BE2C (cell line): Measurements from ENCODE around the gene TLR4.

Source experiments
- DNase-seq: peaks from one replicate; pipeline ENCODE4 v3.0.0-alpha.2; 2020
- H3K27me3 ChIP-seq: fragments of 250-450 bp; sonication (Bioruptor Pico); 2 replicates; pipeline ENCODE4 v1.5.1; 2020; ENCODE audit warnings: mild to moderate bottlenecking
- H3K36me3 ChIP-seq: fragments of 250-450 bp; sonication (Bioruptor Pico); 2 replicates; pipeline ENCODE4 v1.5.1; 2020; ENCODE audit warnings: mild to moderate bottlenecking
- H3K4me1 ChIP-seq: fragments of 250-450 bp; sonication (Bioruptor Pico); 2 replicates; pipeline ENCODE4 v1.5.1; 2020
- H3K4me3 ChIP-seq: 2 replicates; pipeline ENCODE4 v1.5.1; 2011; ENCODE audit warnings: low read depth, low read length
- H3K9me3 ChIP-seq: fragments of 250-450 bp; sonication (Bioruptor Pico); 2 replicates; pipeline ENCODE4 v1.5.1; 2020
- CTCF ChIP-seq: IDR thresholded peaks from 2 replicates; pipeline ENCODE4 v1.5.1; 2012; ENCODE audit warnings: mild to moderate bottlenecking, low read depth, low read length

Gene TLR4

GRCh38 chr9:117687532-117687931, 16.7 kb upstream of the TLR4 start:
- Histone ChIP-seq H3K4me3 (no peak overlapping the region), H3K9me3 (no peaks in the 10 kb centered on the region), H3K27me3 (peaks cover 16% of the 10 kb centered on the region), H3K4me1 (no peaks in the 10 kb centered on the region), H3K36me3 (no peaks in the 10 kb centered on the region)
- no peak for DNase-seq
- TF ChIP-seq CTCF: no peak

- H3K36me3 ChIP-seq: no peaks in the 10 kb centered on the region
- no peak for DNase-seq
Measured at GRCh38 chr9:117691367-117691766, 12.8 kb upstream of the TLR4 start.

GRCh38 chr9:117696154-117696553, 8.0 kb upstream of the TLR4 start:
- no peaks in the 10 kb centered on the region for H3K4me1 ChIP-seq
- no peaks in the 10 kb centered on the region for H3K36me3 ChIP-seq
- H3K4me3 ChIP-seq: no peak overlapping the region
- TF ChIP-seq CTCF: no peak
- DNase-seq: no peak
- H3K9me3 ChIP-seq: no peaks in the 10 kb centered on the region
- no peaks in the 10 kb centered on the region for H3K27me3 ChIP-seq

More at GRCh38 chr9:117691367-117691766, 12.8 kb upstream of the TLR4 start:
- no peak overlapping the region for H3K4me3 ChIP-seq
- no peaks in the 10 kb centered on the region for H3K9me3 ChIP-seq
- no peaks in the 10 kb centered on the region for H3K27me3 ChIP-seq
- no peaks in the 10 kb centered on the region for H3K4me1 ChIP-seq
- TF ChIP-seq CTCF: no peak

- Histone ChIP-seq H3K27me3 (no peaks in the 10 kb centered on the region), H3K36me3 (no peaks in the 10 kb centered on the region), H3K4me1 (no peaks in the 10 kb centered on the region), H3K9me3 (no peaks in the 10 kb centered on the region), H3K4me3 (no peak overlapping the region)
- DNase-seq: no peak
- TF ChIP-seq CTCF: no peak
Measured at GRCh38 chr9:117697046-117697445, 7.2 kb upstream of the TLR4 start.

- Histone ChIP-seq H3K4me3 (no peak overlapping the region), H3K36me3 (no peaks in the 10 kb centered on the region), H3K9me3 (no peaks in the 10 kb centered on the region; the same call in 1 of the 2 replicates), H3K27me3 (no peaks in the 10 kb centered on the region), H3K4me1 (no peaks in the 10 kb centered on the region)
- no peak for TF ChIP-seq CTCF
- DNase-seq: no peak
Measured at GRCh38 chr9:117703537-117703936, 666 bp upstream of the TLR4 start.

GRCh38 chr9:117704597-117704996, 394 bp downstream of the TLR4 start:
- TF ChIP-seq CTCF: no peak
- H3K9me3 ChIP-seq: no peaks in the 10 kb centered on the region; the same call in 1 of the 2 replicates
- DNase-seq: no peak
- no peaks in the 10 kb centered on the region for H3K36me3 ChIP-seq
- no peak overlapping the region; the same call in 1 of the 2 replicates for H3K4me3 ChIP-seq
- H3K27me3 ChIP-seq: no peaks in the 10 kb centered on the region; the same call in 1 of the 2 replicates
- no peaks in the 10 kb centered on the region for H3K4me1 ChIP-seq
